NB4 (cell line): Measurements from ENCODE around the gene GRID1.

ENCODE experiments used
- DNase-seq: peaks from one replicate; pipeline ENCODE4 v3.0.0; 2010; ENCODE audit warnings: low read depth
- H3K4me3 ChIP-seq: one replicate; pipeline ENCODE4 v1.5.1; 2011; ENCODE audit warnings: mild to moderate bottlenecking, low read depth, low read length, moderate library complexity
- CTCF ChIP-seq: IDR thresholded peaks from one replicate; pipeline ENCODE4 v1.5.1; 2012; ENCODE audit warnings: low read depth, low read length
- MAX ChIP-seq: IDR thresholded peaks from 2 replicates; pipeline ENCODE4 v1.6.1; 2011; ENCODE audit warnings: low read depth, low read length
- MYC ChIP-seq: IDR thresholded peaks from 2 replicates; pipeline ENCODE4 v1.6.1; 2011; ENCODE audit warnings: low read depth, low read length
- POLR2A ChIP-seq: IDR thresholded peaks from 2 replicates; pipeline ENCODE4 v1.6.1; 2011; ENCODE audit warnings: mild to moderate bottlenecking; ENCODE audit not compliant: insufficient read length; ENCODE audit errors: extremely low read depth

Gene GRID1

GRCh38 chr10:86042161-86042560, 324.4 kb downstream of the GRID1 start:
- H3K4me3 ChIP-seq = no peak overlapping the region
- TF ChIP-seq POLR2A (no peak), MAX (no peak), CTCF (no peak), MYC (no peak)
- peak; percentile 16 for DNase-seq

- TF ChIP-seq CTCF (no peak), MYC (no peak), POLR2A (no peak), MAX (no peak)
- no peak for DNase-seq
- no peak overlapping the region for H3K4me3 ChIP-seq
Measured at GRCh38 chr10:86041116-86041515, 325.5 kb downstream of the GRID1 start.

- TF ChIP-seq MAX (no peak), MYC (no peak), CTCF (no peak), POLR2A (no peak)
- H3K4me3 ChIP-seq = no peak overlapping the region
- DNase-seq = no peak
Measured at GRCh38 chr10:86038371-86038770, 328.2 kb downstream of the GRID1 start.

GRCh38 chr10:86037096-86037495, 329.5 kb downstream of the GRID1 start:
- TF ChIP-seq POLR2A (no peak), MAX (no peak), CTCF (no peak), MYC (no peak)
- no peak for DNase-seq
- H3K4me3 ChIP-seq = no peak overlapping the region

- H3K4me3 ChIP-seq = no peak overlapping the region
- no peak for TF ChIP-seq MAX
- no peak for TF ChIP-seq MYC
- no peak for TF ChIP-seq CTCF
- TF ChIP-seq POLR2A = no peak
- DNase-seq = no peak
Measured at GRCh38 chr10:86036544-86036831, 330.1 kb downstream of the GRID1 start.

GRCh38 chr10:86035791-86036543, 330.6 kb downstream of the GRID1 start:
- no peak for DNase-seq
- TF ChIP-seq POLR2A = no peak
- TF ChIP-seq CTCF = no peak
- no peak for TF ChIP-seq MAX
- TF ChIP-seq MYC = no peak
- no peak overlapping the region for H3K4me3 ChIP-seq
